ENCODE measurements around the gene PTH1R.
A peak's percentile ranks its signal among the peaks of the same experiment; 100 is the strongest.

The PTH1R gene

GRCh38 chr3:46864061-46864881, 13.2 kb upstream of the PTH1R start:
- no peak for DNase-seq (ENCODE audit: low read depth)

GRCh38 chr3:46865031-46865507, 12.5 kb upstream of the PTH1R start:
- no peak for DNase-seq (ENCODE audit: low read depth)

GRCh38 chr3:46865546-46865945, 12.0 kb upstream of the PTH1R start:
- no peak for DNase-seq (ENCODE audit: low read depth)

- no peak for DNase-seq (ENCODE audit: low read depth)
These were observed 11.4 kb upstream of the PTH1R start for GRCh38 chr3:46866032-46866595.

GRCh38 chr3:46866720-46867549, 10.6 kb upstream of the PTH1R start:
- DNase-seq (ENCODE audit: low read depth): peak; percentile 77

- no peak for DNase-seq (ENCODE audit: low read depth)
These were observed 10.0 kb upstream of the PTH1R start for GRCh38 chr3:46867550-46867898.

- DNase-seq (ENCODE audit: low read depth): no peak
These were observed 9.2 kb upstream of the PTH1R start for GRCh38 chr3:46868287-46868686.

GRCh38 chr3:46868948-46869347, 8.6 kb upstream of the PTH1R start:
- DNase-seq (ENCODE audit: low read depth): no peak

GRCh38 chr3:46869440-46869839, 8.1 kb upstream of the PTH1R start:
- no peak for DNase-seq (ENCODE audit: low read depth)

- no peak for DNase-seq (ENCODE audit: low read depth)
These were observed 6.9 kb upstream of the PTH1R start for GRCh38 chr3:46870651-46871050.

GRCh38 chr3:46871222-46871621, 6.3 kb upstream of the PTH1R start:
- DNase-seq (ENCODE audit: low read depth): no peak

GRCh38 chr3:46873521-46873920, 4.0 kb upstream of the PTH1R start:
- no peak for DNase-seq (ENCODE audit: low read depth)

GRCh38 chr3:46874430-46874829, 3.1 kb upstream of the PTH1R start:
- DNase-seq (ENCODE audit: low read depth): no peak

GRCh38 chr3:46875560-46875959, 2.0 kb upstream of the PTH1R start:
- DNase-seq (ENCODE audit: low read depth): no peak

- no peak for DNase-seq (ENCODE audit: low read depth)
These were observed 914 bp upstream of the PTH1R start for GRCh38 chr3:46876313-46877300.

- no peak for DNase-seq (ENCODE audit: low read depth)
These were observed 1.4 kb downstream of the PTH1R start for GRCh38 chr3:46878781-46879436.

- no peak for DNase-seq (ENCODE audit: low read depth)
These were observed 3.5 kb downstream of the PTH1R start for GRCh38 chr3:46880884-46881595.

GRCh38 chr3:46881596-46882376, 4.3 kb downstream of the PTH1R start:
- no peak for DNase-seq (ENCODE audit: low read depth)

- no peak for DNase-seq (ENCODE audit: low read depth)
These were observed 5.0 kb downstream of the PTH1R start for GRCh38 chr3:46882377-46883053.
